Activated naive CD4-positive, alpha-beta T cell treated with anti-CD3 and anti-CD28 coated beads, Interleukin-2, amount 50 U/mL, for 72 hours (primary cell): ENCODE data around the gene C2. TPM values are rescaled to one million over a fixed set of nuclear protein-coding genes. Genes with fewer than 3 reads are reported as not detected.
A peak's percentile ranks its signal among the peaks of the same experiment; 100 is the strongest.
"Not testable (repeated sequence)": the region's sequence is repeated elsewhere in the genome, so short reads cannot be mapped to it uniquely, and the experiment has no call there.

Experiments
- ATAC-seq, 2 donors: fragments of 150-1000 bp; cut with Tn5 transposase; 2 replicates each; pipeline ENCODE4 v1.10.0; 2021; ENCODE audit warnings: mild to moderate bottlenecking in 2 of 2, moderate library complexity in 2 of 2
- DNase-seq, 2 donors: peaks; one replicate each; pipeline ENCODE4 v3.0.0; 2021 to 2022; ENCODE audit warnings: low spot score in 2 of 2
- H3K27ac Mint-ChIP-seq, 2 donors: one replicate each; pipeline ENCODE4 v1.8.0; 2022; ENCODE audit warnings: mild to moderate bottlenecking in 2 of 2, mixed read lengths in 2 of 2
- H3K36me3 Mint-ChIP-seq, 2 donors: one replicate each; pipeline ENCODE4 v1.8.0; 2022; ENCODE audit warnings: mixed read lengths in 2 of 2
- H3K9me3 Mint-ChIP-seq, 2 donors: one replicate each; pipeline ENCODE4 v1.8.0; 2022; ENCODE audit warnings: mixed read lengths in 2 of 2
- total RNA-seq, 2 donors: library from RNA; stranded (reverse); gene quantifications; one replicate each; pipeline ENCODE4 v1.2.3, GENCODE V29; 2022

Gene C2
- total RNA-seq, 2 donors from 2014 or later: 0.53 to 5.2 TPM

GRCh38 chr6:31961616-31962015 is 34.1 kb downstream of the C2 start:
- H3K36me3 Mint-ChIP-seq: peaks cover 16 to 43% of the 10 kb centered on the region in 2 donors
- ATAC-seq (no peak), DNase-seq (no peak)
- no peaks in the 10 kb centered on the region for H3K9me3 Mint-ChIP-seq
- H3K27ac Mint-ChIP-seq: peak overlapping the region; percentile 63 to 66

- ATAC-seq (no peak), DNase-seq (no peak)
- Mint-ChIP-seq H3K9me3 (no peaks in the 10 kb centered on the region), H3K36me3 (peaks cover 10 to 34% of the 10 kb centered on the region in 2 donors), H3K27ac (peak overlapping the region; percentile 29 to 84)
These were observed 36.4 kb downstream of the C2 start for GRCh38 chr6:31963921-31964320.

- Mint-ChIP-seq H3K36me3 (peaks cover 10 to 17% of the 10 kb centered on the region in 2 donors), H3K27ac (peak overlapping the region in 1 of 2 donors; percentile 44), H3K9me3 (no peaks in the 10 kb centered on the region)
- no peak for ATAC-seq
- no peak for DNase-seq
These were observed 38.2 kb downstream of the C2 start for GRCh38 chr6:31965700-31966099.

GRCh38 chr6:31966506-31966905 is 39.0 kb downstream of the C2 start:
- H3K9me3 Mint-ChIP-seq: no peaks in the 10 kb centered on the region
- ATAC-seq: no peak

GRCh38 chr6:31966997-31967925 is 39.7 kb downstream of the C2 start:
- DNase-seq (no peak), ATAC-seq (no peak)
- H3K36me3 Mint-ChIP-seq: peaks cover 3 to 5% of the 10 kb centered on the region in 2 donors
- H3K27ac Mint-ChIP-seq: peak overlapping the region; percentile 78 to 88
- H3K9me3 Mint-ChIP-seq: no peaks in the 10 kb centered on the region

More at GRCh38 chr6:31966506-31966905, 39.0 kb downstream of the C2 start:
- H3K36me3 Mint-ChIP-seq: peaks cover 8 to 11% of the 10 kb centered on the region in 2 donors
- DNase-seq: no peak
- peak overlapping the region in 1 of 2 donors; percentile 75 for H3K27ac Mint-ChIP-seq

GRCh38 chr6:31967926-31968320 is 40.4 kb downstream of the C2 start:
- no peak for DNase-seq
- ATAC-seq: no peak
- Mint-ChIP-seq H3K9me3 (no peaks in the 10 kb centered on the region), H3K27ac (peak overlapping the region; percentile 78 to 88), H3K36me3 (peaks cover 6 to 10% of the 10 kb centered on the region in 2 donors)

GRCh38 chr6:31968326-31968725 is 40.8 kb downstream of the C2 start:
- no peak overlapping the region for H3K27ac Mint-ChIP-seq
- peaks cover 7 to 10% of the 10 kb centered on the region in 2 donors for H3K36me3 Mint-ChIP-seq
- ATAC-seq (no peak), DNase-seq (no peak)
- H3K9me3 Mint-ChIP-seq: no peaks in the 10 kb centered on the region

GRCh38 chr6:31968791-31969711 is 41.5 kb downstream of the C2 start:
- Mint-ChIP-seq H3K9me3 (no peaks in the 10 kb centered on the region), H3K36me3 (peaks cover 7% of the 10 kb centered on the region in 2 donors), H3K27ac (peak overlapping the region in 1 of 2 donors; percentile 100)
- DNase-seq (no peak), ATAC-seq (no peak)

GRCh38 chr6:31969712-31970603 is 42.4 kb downstream of the C2 start:
- Mint-ChIP-seq H3K27ac (peak overlapping the region; percentile 84 to 100), H3K9me3 (no peaks in the 10 kb centered on the region), H3K36me3 (peaks cover 5 to 7% of the 10 kb centered on the region in 2 donors)
- DNase-seq (no peak), ATAC-seq (no peak)

GRCh38 chr6:31970604-31971271 is 43.2 kb downstream of the C2 start:
- Mint-ChIP-seq H3K36me3 (peaks cover 5 to 7% of the 10 kb centered on the region in 2 donors), H3K27ac (peak overlapping the region; percentile 100), H3K9me3 (no peaks in the 10 kb centered on the region)
- DNase-seq (no peak), ATAC-seq (no peak)

- ATAC-seq: no peak
- H3K36me3 Mint-ChIP-seq: peaks cover 5 to 7% of the 10 kb centered on the region in 2 donors
- H3K27ac Mint-ChIP-seq: peak overlapping the region; percentile 100
- no peak for DNase-seq
- no peaks in the 10 kb centered on the region for H3K9me3 Mint-ChIP-seq
These were observed 43.9 kb downstream of the C2 start for GRCh38 chr6:31971279-31971992.

GRCh38 chr6:31971993-31972708 is 44.6 kb downstream of the C2 start, which contains the start of gene DXO:
DXO (minus strand) TSS chr6:31972138; CDS start chr6:31971675, 463 bp downstream.
- Mint-ChIP-seq H3K9me3 (no peaks in the 10 kb centered on the region), H3K27ac (peak within 1 kb of the TSS; percentile 100), H3K36me3 (peaks cover 5 to 7% of the 10 kb centered on the region in 2 donors)
- DNase-seq (peak; percentile 95 to 98), ATAC-seq (peak; percentile 93 to 95)

- H3K27ac Mint-ChIP-seq: peak overlapping the region; percentile 100
- peaks cover 5 to 7% of the 10 kb centered on the region in 2 donors for H3K36me3 Mint-ChIP-seq
- ATAC-seq: peak in 1 of 2 donors; percentile 11
- H3K9me3 Mint-ChIP-seq: no peaks in the 10 kb centered on the region
- no peak for DNase-seq
These were observed 45.3 kb downstream of the C2 start for GRCh38 chr6:31972709-31973350.

GRCh38 chr6:31976065-31976464 is 48.5 kb downstream of the C2 start:
- not testable (repeated sequence) for H3K9me3 Mint-ChIP-seq, ATAC-seq, H3K36me3 Mint-ChIP-seq, H3K27ac Mint-ChIP-seq
- peak in 1 of 2 donors; percentile 54 for DNase-seq
